Esophagus squamous epithelium (tissue), 4 donors: ENCODE data around the gene WDR70.

Experiments
- CTCF ChIP-seq, 6 experiments: fragments of 450-650 bp in 4 of 6; fragments of 200-600 bp in 2 of 6; sonication (generic) in 2 of 6; IDR thresholded peaks; one replicate each; pipeline ENCODE4 v1.5.1; 2016 to 2019; ENCODE audit warnings: antibody characterized with exemption in 6 of 6, mild to moderate bottlenecking in 4 of 6, moderate library complexity in 4 of 6
- POLR2A ChIP-seq, 4 donors: fragments of 450-650 bp; IDR thresholded peaks; one replicate each; pipeline ENCODE4 v1.6.1; 2017; ENCODE audit warnings: antibody characterized with exemption in 4 of 4, mild to moderate bottlenecking in 4 of 4, moderate library complexity in 3 of 4

GRCh38 chr5:37519304-37519703 lies 140.2 kb downstream of the WDR70 start:
- no peak for TF ChIP-seq POLR2A (IDR thresholded peaks at IDR 0.05)
- no peak for TF ChIP-seq CTCF (IDR thresholded peaks at IDR 0.05)
